Activated T-cell treated with anti-CD3 and anti-CD28 coated beads, Interleukin-2, amount 50 U/mL, for 24 hours (primary cell): Measurements from ENCODE around the gene MBOAT1.
"Not testable (repeated sequence)": the region's sequence is repeated elsewhere in the genome, so short reads cannot be mapped to it uniquely, and the experiment has no call there.

ENCODE experiments used
- DNase-seq: peaks from one replicate; pipeline ENCODE4 v3.0.0-alpha.2; 2020
- H3K27ac Mint-ChIP-seq: 2 replicates; pipeline ENCODE4 v1.8.0; 2020; ENCODE audit warnings: mild to moderate bottlenecking, mixed read lengths
- H3K27me3 Mint-ChIP-seq: 2 replicates; pipeline ENCODE4 v1.8.0; 2020; ENCODE audit warnings: mixed read lengths
- H3K36me3 Mint-ChIP-seq: 2 replicates; pipeline ENCODE4 v1.8.0; 2020; ENCODE audit warnings: low read depth, mixed read lengths
- H3K4me1 Mint-ChIP-seq: 2 replicates; pipeline ENCODE4 v1.8.0; 2020; ENCODE audit warnings: low read depth, mixed read lengths
- H3K4me3 Mint-ChIP-seq: 2 replicates; pipeline ENCODE4 v1.8.0; 2020; ENCODE audit warnings: mild to moderate bottlenecking, moderate library complexity, mixed read lengths
- H3K9me3 Mint-ChIP-seq: 2 replicates; pipeline ENCODE4 v1.8.0; 2020; ENCODE audit warnings: mixed read lengths

The MBOAT1 gene

DNA sequence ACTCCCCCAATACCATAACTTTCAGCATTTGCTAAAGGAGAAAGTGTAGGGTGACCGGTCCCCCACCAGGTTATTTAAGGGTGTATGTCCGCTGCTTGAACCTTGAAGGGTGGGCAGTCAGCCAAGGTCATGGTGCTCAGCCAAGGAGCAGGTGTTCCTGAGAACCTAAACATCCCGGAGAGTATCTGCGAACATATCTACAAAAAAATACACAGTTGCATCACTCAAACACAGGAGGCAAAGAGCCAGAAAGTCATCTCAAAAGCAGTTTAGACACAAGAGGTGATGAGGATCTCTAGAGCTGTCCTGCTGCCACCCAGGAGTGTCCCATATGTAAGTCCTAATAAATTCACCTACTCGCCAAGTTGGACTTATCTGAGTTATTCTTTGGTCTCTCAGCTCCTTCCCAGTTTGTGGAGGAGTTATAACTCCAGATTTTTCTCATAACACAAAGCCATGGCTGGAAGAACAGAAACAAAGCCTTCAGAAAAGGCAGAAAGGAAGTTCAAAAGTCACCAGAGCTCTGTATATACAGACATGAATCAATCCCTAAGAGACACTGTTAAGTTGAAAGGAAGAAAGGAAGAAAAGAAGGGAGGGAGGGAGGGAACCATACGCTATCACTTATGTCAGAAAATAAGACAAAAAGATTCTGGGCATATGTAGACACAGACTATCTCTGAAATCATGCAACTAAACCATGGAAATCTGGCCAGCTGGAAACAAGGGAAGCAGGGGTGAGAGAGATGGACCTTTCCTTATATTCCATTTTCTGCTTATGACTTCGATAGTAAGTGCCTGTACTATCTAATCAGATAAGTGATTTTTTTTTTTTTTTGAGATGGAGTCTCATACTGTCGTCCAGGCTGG is 11.3 kb downstream of the MBOAT1 start:
- Mint-ChIP-seq H3K27ac (no peak overlapping the region), H3K9me3 (no peaks in the 10 kb centered on the region), H3K4me1 (peaks cover 42% of the 10 kb centered on the region), H3K4me3 (no peak overlapping the region), H3K36me3 (peaks cover 2% of the 10 kb centered on the region), H3K27me3 (no peaks in the 10 kb centered on the region)
- no peak for DNase-seq

DNA sequence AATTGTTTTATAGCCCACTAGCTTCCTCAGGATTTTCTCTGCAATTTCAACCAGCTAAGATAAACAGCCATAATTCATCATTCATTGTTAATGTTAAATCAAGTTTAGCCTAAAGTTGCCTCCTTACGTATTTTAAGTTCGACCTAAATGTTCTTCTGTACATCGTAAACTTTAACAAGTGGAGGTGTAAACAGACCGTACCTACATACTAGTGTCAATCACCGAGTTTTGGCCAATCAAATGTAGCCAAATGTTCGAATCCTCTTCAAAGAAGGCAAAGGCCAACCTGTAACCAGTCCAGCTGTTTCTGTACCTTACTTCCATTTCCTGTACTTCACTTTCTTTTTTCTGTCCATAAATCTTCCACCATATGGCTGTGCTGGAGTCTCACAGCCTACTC is 13.5 kb downstream of the MBOAT1 start:
- peaks cover 22% of the 10 kb centered on the region for H3K4me1 Mint-ChIP-seq

DNA sequence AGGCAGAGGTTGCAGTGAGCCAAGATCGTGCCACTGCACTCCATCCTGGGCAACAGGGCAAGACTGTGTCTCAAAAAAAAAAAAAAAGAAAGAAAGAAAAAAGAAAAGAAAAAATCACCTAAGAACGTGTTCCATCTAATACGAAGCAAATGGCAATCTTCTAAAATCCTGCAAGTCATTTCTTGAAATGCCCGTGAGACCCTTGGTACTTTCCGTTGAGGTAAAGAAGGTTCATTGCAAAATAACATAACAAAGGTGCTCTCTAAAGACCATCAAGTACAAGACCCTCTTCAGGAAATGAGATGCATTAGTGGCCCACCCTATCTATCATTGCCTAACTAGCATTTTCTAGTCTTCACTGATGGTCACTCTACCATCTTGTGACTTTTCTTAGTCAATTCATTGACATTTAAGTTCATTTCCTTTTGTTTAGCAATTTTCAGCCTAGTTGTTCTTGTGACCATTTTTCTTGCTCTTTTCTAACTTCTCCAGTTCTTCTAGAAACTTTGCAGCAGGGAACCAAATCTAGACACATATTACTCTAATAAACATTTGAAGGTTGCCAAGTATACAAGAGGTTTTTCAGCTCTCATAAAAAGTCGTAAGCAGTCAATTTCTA is 14.0 kb downstream of the MBOAT1 start:
- H3K36me3 Mint-ChIP-seq, result peaks cover 2% of the 10 kb centered on the region
- H3K27me3 Mint-ChIP-seq, result no peaks in the 10 kb centered on the region
- no peaks in the 10 kb centered on the region for H3K9me3 Mint-ChIP-seq
- H3K4me3 Mint-ChIP-seq, result no peak overlapping the region
- no peak overlapping the region for H3K27ac Mint-ChIP-seq
- no peak for DNase-seq
- H3K4me1 Mint-ChIP-seq, result peaks cover 18% of the 10 kb centered on the region

More for the DNA sequence above, 13.5 kb downstream of the MBOAT1 start:
- Mint-ChIP-seq H3K36me3 (peaks cover 2% of the 10 kb centered on the region), H3K9me3 (no peaks in the 10 kb centered on the region), H3K27ac (no peak overlapping the region), H3K4me3 (no peak overlapping the region), H3K27me3 (no peaks in the 10 kb centered on the region)
- no peak for DNase-seq

DNA sequence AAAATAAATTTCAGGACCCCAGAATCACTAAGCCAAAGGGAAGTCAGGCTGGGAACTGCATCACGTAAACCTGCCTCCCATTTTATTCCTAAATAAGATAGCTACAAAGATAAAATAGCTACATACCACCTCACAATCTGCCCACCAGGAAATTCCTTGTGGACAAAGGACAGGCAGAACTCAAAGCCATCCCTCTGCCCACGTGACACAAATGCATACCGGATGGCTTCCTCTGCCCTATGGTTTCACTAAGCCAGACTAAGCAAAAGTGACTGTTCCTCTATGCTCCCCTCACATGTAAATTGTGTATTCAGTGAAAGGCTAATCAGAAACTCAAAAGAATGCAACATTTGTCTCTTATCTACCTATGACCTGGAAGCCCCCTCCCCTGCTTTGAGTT is 15.0 kb downstream of the MBOAT1 start:
- Mint-ChIP-seq H3K4me1 (peaks cover 17% of the 10 kb centered on the region), H3K27me3 (no peaks in the 10 kb centered on the region), H3K27ac (no peak overlapping the region), H3K36me3 (peaks cover 2% of the 10 kb centered on the region), H3K4me3 (no peak overlapping the region), H3K9me3 (no peaks in the 10 kb centered on the region)
- DNase-seq, result no peak

DNA sequence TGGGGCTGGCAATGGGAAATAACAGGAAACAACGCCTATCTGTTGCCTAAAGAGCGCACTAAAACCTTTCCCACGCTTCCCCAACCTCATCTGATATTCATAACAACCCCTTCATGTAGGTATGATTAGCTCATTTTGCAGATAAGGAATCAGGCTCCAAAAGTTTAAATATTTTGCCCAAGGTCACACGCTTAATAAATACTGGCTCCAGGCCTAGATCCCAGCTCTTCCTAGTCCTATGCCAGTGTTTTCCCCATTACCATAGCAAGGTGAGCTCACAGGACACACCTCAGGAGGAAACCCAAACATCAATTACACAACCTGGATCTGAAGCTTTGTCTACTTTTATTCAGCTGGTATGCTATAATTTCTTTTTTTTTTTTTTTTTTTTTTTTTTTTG is 19.6 kb downstream of the MBOAT1 start:
- no peaks in the 10 kb centered on the region for H3K9me3 Mint-ChIP-seq
- H3K36me3 Mint-ChIP-seq, result no peaks in the 10 kb centered on the region
- H3K4me3 Mint-ChIP-seq, result no peak overlapping the region
- no peaks in the 10 kb centered on the region for H3K27me3 Mint-ChIP-seq
- peaks cover 11% of the 10 kb centered on the region for H3K4me1 Mint-ChIP-seq
- no peak for DNase-seq
- no peak overlapping the region for H3K27ac Mint-ChIP-seq

DNA sequence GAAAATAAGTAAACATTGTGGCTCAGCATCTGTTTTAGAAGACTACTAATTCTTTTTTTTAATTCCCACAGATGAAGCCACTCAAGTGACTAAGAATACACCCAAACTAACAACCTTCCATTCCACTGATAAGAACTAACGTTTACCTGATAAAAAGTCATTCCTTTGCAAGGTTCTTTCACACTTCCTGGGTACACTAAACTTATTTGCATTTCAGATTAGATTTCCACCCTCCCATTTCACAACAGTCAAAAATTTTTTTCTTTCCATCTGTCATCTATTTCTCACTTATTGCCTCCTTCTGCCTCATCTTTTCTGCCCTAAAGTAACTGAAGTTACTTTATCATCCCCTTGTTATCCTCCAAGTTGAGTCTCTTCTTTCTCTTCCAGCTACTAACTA is 20.3 kb downstream of the MBOAT1 start:
- Mint-ChIP-seq H3K4me1 (peaks cover 11% of the 10 kb centered on the region), H3K4me3 (no peak overlapping the region), H3K27me3 (no peaks in the 10 kb centered on the region), H3K27ac (peak overlapping the region; percentile 5), H3K36me3 (peaks cover 1% of the 10 kb centered on the region), H3K9me3 (no peaks in the 10 kb centered on the region)
- DNase-seq, result no peak

DNA sequence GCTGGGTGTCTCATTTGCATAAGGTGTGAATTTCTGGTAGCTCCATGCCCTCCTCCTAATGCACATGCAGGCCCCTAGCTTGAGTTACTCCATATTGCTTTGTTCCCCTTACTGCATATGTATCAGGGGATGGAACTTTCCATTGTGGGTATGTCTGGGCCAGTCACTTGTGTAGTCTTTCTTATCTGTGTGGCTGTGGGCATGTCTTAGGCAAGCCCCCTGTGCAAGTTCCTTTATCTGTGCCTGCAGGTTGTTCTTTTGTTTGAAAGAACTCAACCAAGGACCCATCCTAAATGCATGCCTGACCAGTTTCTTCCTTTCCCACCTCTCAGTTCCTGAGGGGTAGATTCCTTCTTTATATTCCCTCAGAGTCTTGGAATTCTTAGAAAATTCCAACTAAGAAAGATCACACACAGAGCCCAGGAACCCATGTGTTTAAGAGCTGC is 23.6 kb downstream of the MBOAT1 start:
- Mint-ChIP-seq H3K36me3 (peaks cover 10% of the 10 kb centered on the region), H3K4me1 (peaks cover 11% of the 10 kb centered on the region), H3K4me3 (no peak overlapping the region), H3K9me3 (no peaks in the 10 kb centered on the region), H3K27ac (peak overlapping the region; percentile 28), H3K27me3 (no peaks in the 10 kb centered on the region)
- DNase-seq, result no peak

DNA sequence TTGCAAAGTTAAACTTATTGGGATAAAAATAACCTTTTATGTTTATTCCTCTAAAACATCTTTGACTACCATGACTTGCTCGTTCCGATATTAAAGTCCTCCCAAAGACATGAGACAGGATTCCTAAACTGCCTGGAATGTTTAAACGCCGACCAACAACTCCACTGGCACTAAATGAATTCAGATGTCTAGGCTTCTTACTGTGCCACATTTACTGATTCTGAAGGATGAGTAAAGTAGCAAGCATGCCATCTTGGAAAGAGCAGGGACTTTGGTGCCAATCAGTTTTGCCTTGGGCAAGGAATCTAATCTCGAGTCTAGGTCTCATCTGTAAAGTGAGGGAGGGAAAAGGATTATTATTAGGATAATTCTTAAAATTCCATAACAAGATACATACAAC is 25.3 kb downstream of the MBOAT1 start:
- no peak for DNase-seq
- H3K36me3 Mint-ChIP-seq, result peaks cover 24% of the 10 kb centered on the region

DNA sequence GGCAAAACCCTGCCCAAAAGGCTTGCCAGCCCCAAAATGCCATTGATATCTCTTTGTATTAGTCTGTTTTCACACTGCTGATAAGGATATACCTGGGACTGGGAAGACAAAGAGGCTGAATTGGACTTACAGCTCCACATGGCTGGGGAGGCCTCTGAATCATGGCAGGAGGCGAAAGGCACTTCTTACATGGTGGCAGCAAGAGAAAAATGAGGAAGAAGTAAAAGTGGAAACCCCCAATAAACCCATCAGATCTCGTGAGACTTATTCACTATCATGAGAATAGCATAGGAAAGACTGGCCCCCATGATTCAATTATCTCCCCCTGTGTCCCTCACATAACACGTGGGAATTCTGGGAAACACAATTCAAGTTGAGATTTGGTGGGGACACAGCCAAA is 28.6 kb downstream of the MBOAT1 start:
- no peak for DNase-seq
- Mint-ChIP-seq H3K4me3 (no peak overlapping the region), H3K27ac (no peak overlapping the region), H3K36me3 (peaks cover 29% of the 10 kb centered on the region), H3K27me3 (no peaks in the 10 kb centered on the region), H3K4me1 (peaks cover 1% of the 10 kb centered on the region), H3K9me3 (peaks cover 5% of the 10 kb centered on the region)

More for the DNA sequence above, 25.3 kb downstream of the MBOAT1 start:
- Mint-ChIP-seq H3K27me3 (no peaks in the 10 kb centered on the region), H3K4me3 (no peak overlapping the region), H3K4me1 (peaks cover 3% of the 10 kb centered on the region), H3K27ac (no peak overlapping the region), H3K9me3 (peaks cover 5% of the 10 kb centered on the region)

DNA sequence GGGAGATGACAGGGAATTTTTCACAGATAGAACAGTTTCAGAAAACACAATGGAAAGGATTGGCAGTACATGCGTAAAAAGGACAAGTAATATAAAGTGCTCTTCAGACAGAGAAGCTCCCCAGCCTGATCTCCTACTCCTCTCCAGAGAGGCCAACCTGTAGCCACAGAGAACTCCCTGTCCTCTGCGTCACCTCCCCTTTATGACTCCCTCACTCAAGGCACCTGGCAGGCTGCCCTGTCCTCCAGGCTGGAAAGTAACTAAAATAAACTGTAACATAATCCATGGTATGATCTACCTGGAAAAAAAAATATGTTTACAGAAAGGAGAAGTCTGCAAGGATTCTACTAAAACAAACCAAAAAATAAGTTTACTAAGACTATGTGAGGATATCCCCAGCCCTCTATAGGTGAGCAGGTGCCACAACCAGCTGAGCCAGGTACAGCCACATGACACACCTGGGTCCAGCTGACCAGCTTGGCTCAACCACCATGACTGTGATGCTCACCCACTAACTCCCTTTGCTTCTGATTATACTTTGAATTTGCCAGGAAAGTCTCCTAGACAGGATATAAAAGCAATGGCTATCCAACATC is 29.2 kb downstream of the MBOAT1 start:
- Mint-ChIP-seq H3K4me3 (no peak overlapping the region), H3K27ac (no peak overlapping the region), H3K4me1 (no peaks in the 10 kb centered on the region), H3K27me3 (no peaks in the 10 kb centered on the region), H3K36me3 (peaks cover 29% of the 10 kb centered on the region), H3K9me3 (peaks cover 5% of the 10 kb centered on the region)
- DNase-seq, result no peak

DNA sequence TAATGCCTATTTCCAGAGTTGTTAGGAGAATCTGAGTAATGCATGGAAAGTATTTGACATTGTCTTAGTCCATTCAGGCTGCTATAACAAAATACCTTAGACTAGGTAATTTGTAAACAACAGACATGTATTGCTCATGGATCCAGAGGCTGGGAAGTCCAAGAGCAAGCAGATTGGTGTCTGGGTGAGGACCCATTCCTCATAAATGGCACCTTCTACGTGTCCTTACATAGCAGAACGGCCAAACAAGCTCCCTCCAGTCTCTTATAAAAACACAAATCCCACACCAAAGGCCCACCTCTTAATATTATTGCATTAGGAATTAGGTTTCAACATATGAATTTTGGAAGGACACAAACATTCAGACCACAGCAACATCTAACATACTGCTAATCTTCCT is 30.2 kb downstream of the MBOAT1 start:
- peaks cover 5% of the 10 kb centered on the region for H3K9me3 Mint-ChIP-seq
- H3K27me3 Mint-ChIP-seq, result no peaks in the 10 kb centered on the region
- no peak for DNase-seq
- H3K36me3 Mint-ChIP-seq, result peaks cover 28% of the 10 kb centered on the region
- H3K27ac Mint-ChIP-seq, result no peak overlapping the region
- no peak overlapping the region for H3K4me3 Mint-ChIP-seq
- no peaks in the 10 kb centered on the region for H3K4me1 Mint-ChIP-seq

DNA sequence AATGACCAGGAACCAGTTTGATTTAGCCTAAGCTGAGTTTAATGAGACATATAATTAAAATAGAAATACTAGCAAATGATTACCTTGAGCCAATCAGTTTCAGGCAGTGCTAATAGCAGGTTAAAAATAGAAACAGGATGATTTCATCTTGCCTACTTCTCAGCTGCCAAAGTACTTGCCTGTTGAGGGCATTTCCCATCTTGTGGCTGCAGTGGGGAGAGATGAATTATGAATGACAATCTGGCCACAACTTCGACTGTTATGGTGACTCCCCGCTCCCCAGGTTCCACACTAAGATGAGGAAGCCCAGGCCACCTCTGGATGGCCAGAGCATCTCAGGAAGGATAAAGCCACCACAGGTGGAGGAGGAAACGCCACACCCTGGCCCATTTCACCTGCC is 31.3 kb downstream of the MBOAT1 start:
- no peak for DNase-seq
- H3K36me3 Mint-ChIP-seq, result peaks cover 23% of the 10 kb centered on the region
- H3K4me3 Mint-ChIP-seq, result no peak overlapping the region
- no peak overlapping the region for H3K27ac Mint-ChIP-seq
- peaks cover 5% of the 10 kb centered on the region for H3K9me3 Mint-ChIP-seq
- H3K27me3 Mint-ChIP-seq, result no peaks in the 10 kb centered on the region
- no peaks in the 10 kb centered on the region for H3K4me1 Mint-ChIP-seq

DNA sequence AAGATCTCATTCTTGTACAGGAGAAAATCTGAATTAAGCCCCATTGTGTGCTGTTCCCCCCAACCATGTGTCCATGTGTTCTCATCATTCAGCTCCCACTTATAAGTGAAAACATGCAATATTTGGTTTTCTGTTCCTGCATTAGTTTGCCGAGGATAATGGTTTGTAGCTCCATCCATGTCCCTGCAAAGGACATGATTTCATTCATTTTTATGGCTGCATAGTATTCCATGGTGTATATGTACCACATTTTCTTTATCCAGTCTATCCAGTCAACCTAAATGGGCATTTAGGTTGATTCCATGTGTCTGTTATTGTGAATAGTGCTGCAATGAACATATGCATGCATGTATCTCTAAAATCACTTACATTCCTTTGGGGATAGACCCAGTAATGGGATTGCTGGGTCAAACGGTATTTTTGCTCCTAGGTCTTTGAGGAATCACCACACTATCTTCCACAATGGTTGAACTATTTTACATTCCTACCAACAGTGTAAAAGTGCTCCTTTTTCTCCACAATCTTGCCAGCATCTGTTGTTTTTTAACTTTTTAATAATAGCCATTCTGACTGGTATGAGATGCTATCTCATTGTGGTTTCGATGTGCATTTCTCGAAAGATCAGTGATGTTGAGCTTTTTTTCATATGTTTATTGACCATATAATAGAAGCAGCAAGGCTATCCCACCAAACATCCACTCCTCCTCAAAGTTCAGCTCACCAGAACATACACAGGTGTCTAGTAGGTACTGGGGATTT is 32.8 kb downstream of the MBOAT1 start:
- peaks cover 23% of the 10 kb centered on the region for H3K36me3 Mint-ChIP-seq
- H3K9me3 Mint-ChIP-seq, H3K27ac Mint-ChIP-seq, H3K4me3 Mint-ChIP-seq, H3K27me3 Mint-ChIP-seq, DNase-seq, H3K4me1 Mint-ChIP-seq: not testable (repeated sequence)

DNA sequence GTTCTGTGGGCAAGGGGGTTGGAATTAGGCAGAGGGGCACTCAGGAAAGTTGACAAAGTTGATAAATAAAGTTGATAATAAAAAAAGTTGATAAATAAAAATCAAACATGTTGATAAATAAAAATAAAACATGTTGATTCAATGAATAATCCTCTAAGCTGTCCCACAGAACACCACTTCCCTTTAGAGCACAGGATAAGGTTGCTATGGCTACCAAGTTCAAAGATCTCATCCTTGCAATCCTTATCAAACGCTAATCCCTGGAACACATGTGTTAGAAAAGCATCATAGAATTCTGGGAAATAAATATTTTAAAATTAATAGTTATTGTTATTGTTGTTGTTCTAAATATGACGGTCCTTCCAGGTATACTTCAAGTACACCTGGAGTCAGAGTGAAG is 33.9 kb downstream of the MBOAT1 start:
- Mint-ChIP-seq H3K27me3 (no peaks in the 10 kb centered on the region), H3K9me3 (peaks cover 5% of the 10 kb centered on the region), H3K27ac (no peak overlapping the region), H3K36me3 (peaks cover 15% of the 10 kb centered on the region), H3K4me1 (peaks cover 15% of the 10 kb centered on the region), H3K4me3 (no peak overlapping the region)
- DNase-seq, result no peak
